NCI-H748 (cell line): Measurements from ENCODE around the gene EXOC6B.
A peak's percentile ranks its signal among the peaks of the same experiment; 100 is the strongest.

ENCODE experiments used
- DNase-seq: peaks from one replicate; lab custom pipeline; 2025; ENCODE audit not compliant: unreplicated experiment; lab: John Stamatoyannopoulos, UW

The EXOC6B gene

DNA sequence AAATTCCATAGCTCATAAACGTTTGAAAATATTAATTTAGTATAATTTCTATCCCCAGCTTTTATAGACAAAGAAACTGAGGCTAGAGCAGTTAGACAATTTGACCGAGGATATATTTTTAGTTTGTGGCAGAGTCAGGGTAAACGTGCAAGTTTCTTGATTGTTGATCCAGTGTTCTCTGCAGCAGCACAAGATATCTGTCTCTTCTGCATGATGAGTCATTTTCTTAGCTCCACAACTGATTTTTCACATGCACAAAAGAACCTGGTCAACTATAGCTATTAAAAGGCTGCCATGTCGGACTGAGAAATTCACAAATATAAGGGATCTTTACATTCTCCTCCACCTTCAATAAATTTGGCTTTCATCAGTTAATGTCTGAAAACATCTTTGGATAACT is 534.8 kb downstream of the EXOC6B start:
- DNase-seq, result no peak

DNA sequence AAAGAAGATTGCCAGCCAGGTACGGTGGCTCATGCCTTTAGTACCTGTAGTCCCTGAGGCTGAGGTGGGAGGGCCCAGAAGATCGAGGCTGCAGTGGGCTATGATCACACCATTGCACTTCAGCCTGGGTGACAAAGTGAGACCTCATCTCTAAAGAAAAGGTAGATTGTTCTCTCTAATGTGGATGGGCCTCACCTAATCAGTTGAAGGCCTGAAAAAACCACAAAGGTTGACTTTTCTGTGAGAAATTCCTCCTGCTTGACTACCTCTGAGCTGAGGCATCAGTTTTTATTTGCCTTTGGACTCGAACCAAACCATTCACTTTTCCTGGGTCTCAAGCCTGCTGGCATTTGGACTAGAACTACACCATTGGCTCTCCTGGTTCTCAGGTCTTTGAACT is 536.1 kb downstream of the EXOC6B start:
- DNase-seq, result no peak

- no peak for DNase-seq
Observed at GRCh38 chr2:72289283-72289682, 536.5 kb downstream of the EXOC6B start.

DNA sequence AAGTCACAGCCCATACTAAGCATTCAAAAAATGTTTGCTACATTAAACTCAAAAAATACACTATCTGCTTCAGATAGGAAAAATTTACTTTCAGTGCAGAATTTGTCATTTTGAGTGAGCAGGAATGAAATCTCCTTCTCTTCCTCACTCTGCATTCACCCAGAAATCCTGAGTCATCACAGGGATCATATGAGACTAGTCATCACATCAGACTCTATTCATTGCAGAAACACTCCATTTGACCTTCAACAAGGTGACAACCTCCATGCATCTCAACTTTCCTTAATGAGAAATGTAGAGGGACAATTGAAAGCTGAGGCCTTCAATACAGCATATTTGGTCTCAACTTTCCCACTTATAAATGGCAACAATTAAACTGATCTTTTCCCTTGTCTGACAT is 547.8 kb downstream of the EXOC6B start:
- no peak for DNase-seq

DNA sequence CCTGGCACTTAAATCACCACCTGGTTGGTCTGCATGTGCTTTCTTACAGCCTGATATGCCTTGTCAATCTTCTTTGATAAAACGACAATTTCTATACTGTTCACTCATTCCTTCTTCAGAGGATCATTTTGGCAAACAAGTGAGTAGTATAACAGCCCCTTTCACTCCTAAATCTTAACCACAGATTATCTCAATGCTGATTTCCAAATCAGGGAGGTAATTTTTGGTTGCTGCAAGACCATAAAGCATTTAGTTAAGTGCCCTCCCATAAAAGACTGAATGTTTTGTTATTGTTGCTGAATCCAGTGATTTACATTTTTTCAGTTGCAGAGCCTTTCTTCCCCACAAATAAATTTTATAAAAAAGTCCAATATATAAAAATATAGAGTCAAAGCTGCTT is 549.0 kb downstream of the EXOC6B start:
- no peak for DNase-seq

DNA sequence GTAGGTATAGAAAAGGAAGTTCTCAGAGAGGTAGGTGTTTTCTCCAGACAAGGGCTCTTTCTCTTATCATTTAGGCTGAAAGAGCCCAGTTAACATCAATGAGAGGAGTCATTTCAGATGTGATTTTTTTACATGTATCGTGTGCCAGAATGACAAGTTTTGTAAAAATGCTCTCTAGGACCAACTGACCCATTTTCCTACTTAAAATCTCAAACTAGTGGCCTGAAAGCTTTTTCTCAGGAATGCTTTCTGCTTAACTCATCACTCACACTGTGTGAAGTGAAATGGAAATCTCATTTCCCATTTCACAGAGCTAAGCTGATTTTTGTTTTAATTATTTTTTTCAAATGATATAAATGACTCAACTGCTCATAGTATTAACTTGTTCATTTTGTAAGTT is 549.5 kb downstream of the EXOC6B start:
- DNase-seq, result no peak

DNA sequence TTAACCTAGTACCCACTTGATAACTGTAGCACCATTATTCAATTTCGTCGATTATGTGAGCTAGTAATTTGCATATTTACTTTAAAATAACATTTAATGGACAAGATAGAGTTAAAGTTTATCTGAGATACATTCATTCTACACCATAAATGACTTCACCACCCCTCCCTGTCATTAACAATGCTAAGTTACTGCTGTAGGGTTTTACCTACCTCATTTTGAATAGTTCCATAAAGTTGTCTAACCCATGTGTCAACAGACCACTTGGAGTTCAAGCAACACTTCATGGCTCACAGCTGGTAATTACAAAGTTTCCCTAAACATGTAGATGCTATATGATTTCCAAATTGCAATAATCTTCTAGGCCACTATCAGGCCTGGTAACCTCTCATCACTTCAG is 550.7 kb downstream of the EXOC6B start:
- DNase-seq, result no peak

GRCh38 chr2:72274380-72274797 is 551.4 kb downstream of the EXOC6B start:
- DNase-seq, result peak; percentile 18

GRCh38 chr2:72273384-72273783 is 552.4 kb downstream of the EXOC6B start:
- DNase-seq, result no peak

DNA sequence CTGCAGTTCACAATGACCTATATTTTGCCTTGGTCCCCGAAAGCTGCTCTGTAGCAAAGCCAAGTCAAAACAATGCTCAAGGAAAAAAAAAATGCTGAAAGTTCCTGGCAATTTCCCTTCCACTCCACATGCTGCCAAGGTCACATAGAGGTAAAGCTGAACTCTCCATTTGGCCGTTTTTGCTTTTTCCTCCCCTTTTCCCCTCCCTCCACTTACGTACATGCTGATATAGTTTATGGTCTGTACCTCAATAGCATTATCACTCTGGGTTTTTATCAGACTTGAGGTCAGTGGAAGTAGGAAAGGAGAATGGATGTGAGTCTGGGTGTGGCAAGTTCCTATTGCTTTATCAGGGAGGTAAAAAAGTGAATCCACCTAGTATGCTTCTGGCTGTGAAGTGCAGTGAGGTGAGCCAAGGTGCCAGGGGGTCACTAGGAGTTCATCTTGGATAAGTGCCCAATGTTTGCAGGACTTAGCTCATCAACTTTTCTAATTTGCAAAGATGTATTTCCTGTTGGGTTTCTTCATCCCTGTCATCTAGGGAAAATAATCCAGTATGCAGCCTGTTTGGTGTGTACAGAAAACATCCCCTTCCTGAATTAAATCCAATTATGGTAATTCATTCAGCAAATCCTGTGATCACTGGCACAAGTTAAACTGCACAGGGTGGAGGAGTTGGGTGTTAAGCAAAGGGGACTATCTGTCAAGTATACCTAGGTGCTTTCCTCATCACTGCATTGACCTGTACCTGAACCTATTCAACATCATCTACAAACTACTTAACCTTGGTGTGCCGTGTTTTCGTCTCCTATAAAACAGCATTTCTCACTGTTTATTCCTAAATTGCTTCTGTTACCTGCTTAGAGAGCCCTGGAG is 553.8 kb downstream of the EXOC6B start:
- peak; percentile 13 for DNase-seq

- DNase-seq, result no peak
Observed at GRCh38 chr2:72271276-72271614, 554.6 kb downstream of the EXOC6B start.

DNA sequence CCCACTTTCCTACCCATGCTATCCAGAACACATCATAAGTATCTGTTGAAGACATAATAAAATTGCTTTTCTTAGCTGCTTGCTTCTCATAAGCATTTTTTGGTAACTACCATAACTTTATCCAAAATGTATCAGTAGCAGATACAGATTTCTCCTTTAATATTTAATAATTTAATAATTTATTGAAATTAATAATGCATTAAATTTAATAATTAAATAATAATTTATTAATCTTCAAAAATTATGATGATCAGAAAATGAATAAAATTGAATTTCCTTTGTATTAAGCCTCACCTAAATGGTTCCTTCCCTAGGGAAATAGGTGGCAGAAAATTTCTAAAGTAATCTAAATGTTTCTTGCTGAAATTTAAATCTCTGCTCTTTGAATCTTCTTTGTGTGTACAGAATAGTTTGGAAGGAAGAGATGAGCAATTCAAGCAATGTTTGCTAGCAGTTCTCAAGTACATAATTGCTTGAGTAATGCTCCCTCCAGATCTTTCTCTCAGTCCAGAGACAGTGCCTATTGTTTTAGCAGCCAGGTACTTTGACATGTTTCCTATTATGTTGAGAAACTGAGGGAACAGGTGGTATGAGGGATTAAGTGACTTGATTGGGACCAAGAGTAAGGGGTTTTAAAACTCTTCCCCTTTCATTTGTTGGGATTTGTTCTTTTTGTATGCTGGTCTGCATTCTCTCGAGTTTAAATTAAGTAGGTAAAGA is 555.1 kb downstream of the EXOC6B start:
- peak; percentile 47 for DNase-seq

- DNase-seq, result peak; percentile 42
Observed at GRCh38 chr2:72263776-72264060, 562.1 kb downstream of the EXOC6B start.

DNA sequence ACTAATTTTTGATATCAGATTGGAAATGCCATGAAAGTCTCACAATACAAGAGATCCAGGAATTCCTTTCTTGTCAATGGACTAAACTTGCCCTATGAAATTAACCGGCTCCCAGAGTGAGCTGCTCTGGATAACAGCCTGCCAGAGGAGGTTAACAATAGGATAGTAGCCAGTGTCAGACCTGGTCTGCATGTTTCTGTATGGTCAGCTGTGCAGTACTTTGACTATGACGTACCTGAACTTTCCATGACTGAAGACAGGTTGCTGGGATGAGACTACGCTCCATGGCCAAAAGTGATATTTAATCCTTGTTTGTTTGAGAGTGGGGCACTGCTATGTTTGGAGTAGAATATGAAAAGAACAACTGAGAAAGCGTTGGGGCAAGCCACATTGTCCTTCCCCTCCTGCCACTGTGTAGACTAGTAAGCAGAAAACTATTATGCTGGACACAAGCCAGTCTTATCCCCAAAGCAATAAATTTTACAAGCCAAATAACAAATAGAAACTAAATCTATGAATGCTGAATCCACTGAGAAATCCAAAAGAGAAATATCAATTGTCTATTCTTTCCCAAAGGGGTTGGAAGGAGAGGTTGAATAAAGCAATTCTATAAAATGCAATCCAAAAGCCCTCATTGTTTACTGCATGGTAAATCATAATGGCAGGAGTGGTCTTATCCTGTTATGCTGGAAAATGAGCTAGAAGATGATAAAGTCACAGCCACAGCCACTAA is 562.6 kb downstream of the EXOC6B start:
- peak; percentile 37 for DNase-seq

DNA sequence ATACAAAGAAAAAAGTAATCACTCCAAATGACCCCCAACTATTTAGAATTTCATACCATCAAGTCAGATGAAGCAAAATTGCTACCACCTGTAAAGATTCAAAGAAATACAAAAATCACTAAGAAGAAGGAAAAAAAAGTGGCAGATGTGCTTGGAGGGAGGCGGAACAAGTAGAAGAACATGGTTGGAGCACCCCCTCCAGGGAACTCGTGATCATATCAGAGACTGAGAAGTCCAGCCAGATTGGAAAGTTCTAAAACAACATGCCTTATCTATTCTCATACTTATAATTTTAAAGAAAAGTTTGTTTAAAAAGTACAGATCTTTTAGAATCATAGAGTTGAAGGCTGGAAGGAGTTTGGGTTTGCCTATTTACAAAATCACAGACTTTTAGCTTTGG is 564.8 kb downstream of the EXOC6B start:
- no peak for DNase-seq

- DNase-seq, result no peak
Observed at GRCh38 chr2:72255540-72255939, 570.3 kb downstream of the EXOC6B start.

GRCh38 chr2:72254831-72255451 is 570.9 kb downstream of the EXOC6B start:
- DNase-seq, result no peak

- DNase-seq, result no peak
Observed at GRCh38 chr2:72238311-72238710, 587.5 kb downstream of the EXOC6B start.

DNA sequence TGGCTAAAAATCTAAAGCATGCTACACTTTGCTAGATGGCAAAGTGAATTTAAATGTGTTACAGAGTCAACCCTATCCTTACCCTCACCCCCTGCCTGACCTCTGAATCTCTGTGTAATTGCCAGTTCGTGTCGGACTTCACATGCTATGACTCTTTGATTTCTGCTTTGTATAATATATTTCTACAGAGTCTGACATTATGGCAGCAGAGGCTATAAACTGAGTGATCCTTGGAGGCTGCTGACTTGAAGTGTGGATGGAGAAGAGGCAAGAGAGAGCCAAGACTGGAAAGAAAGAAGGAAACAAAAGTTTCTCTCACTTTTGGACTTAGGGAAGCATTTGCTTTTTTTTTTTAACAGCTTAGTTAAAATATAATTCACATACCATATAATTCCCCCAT is 588.3 kb downstream of the EXOC6B start:
- DNase-seq, result no peak

DNA sequence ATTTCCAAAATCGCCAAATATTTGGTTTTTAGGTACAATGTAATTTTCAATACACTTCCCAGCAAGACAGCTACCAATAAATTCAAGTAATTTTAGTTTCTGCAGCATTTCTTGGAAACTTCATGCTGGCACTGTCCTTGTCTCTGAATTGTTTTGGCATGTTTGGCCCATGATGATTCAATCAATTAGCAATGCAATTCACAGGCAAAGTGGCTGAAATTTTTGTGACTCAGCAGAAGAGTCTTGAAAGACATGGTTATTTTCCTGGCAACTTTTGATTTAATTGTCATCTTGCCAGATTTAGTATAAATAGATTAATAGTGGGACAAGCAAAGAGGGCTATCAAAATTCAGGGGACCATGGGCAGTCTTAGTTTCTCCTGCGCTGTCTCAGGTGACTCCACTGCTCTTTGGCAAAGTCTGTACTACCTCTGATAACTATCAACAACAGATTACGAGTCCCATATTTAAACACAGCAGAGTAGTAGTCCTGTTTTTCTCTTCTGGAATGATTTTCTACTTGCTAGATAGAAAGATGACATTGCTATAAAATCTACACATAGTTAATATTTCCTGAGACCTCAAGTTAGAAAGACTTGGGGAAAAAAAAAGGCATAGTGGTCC is 589.3 kb downstream of the EXOC6B start:
- DNase-seq, result no peak
